NCI-H82 treated with DMSO at 0.1 percent for 48 hours (cell line): ENCODE results near the gene C10orf62.
"Not testable (repeated sequence)": the region's sequence is repeated elsewhere in the genome, so short reads cannot be mapped to it uniquely, and the experiment has no call there.

Source experiments
- DNase-seq: peaks from one replicate; lab custom pipeline; 2025; ENCODE audit not compliant: unreplicated experiment; lab: John Stamatoyannopoulos, UW

Gene C10orf62

GRCh38 chr10:97589479-97589878 lies at the start of gene C10orf62:
C10orf62 (plus strand) TSS chr10:97589721; CDS start chr10:97589898, 177 bp downstream.
- DNase-seq: no peak

GRCh38 chr10:97540669-97541500 lies 48.6 kb upstream of the C10orf62 start:
- DNase-seq: no peak

GRCh38 chr10:97542169-97543024 lies 47.1 kb upstream of the C10orf62 start:
- DNase-seq: peak; percentile 18

- no peak for DNase-seq
Measured at GRCh38 chr10:97543025-97543546, 46.4 kb upstream of the C10orf62 start.

- no peak for DNase-seq
Measured at GRCh38 chr10:97546456-97547270, 42.9 kb upstream of the C10orf62 start.

GRCh38 chr10:97547271-97547600 lies 42.3 kb upstream of the C10orf62 start:
- DNase-seq: no peak

GRCh38 chr10:97547962-97548361 lies 41.6 kb upstream of the C10orf62 start:
- DNase-seq: no peak

- DNase-seq: no peak
Measured at GRCh38 chr10:97548828-97549455, 40.6 kb upstream of the C10orf62 start.

GRCh38 chr10:97549587-97550322 lies 39.8 kb upstream of the C10orf62 start:
- no peak for DNase-seq

GRCh38 chr10:97550336-97551149 lies 39.0 kb upstream of the C10orf62 start:
- DNase-seq: no peak

- no peak for DNase-seq
Measured at GRCh38 chr10:97551271-97551670, 38.2 kb upstream of the C10orf62 start.

GRCh38 chr10:97553575-97554031 lies 35.9 kb upstream of the C10orf62 start:
- DNase-seq: peak; percentile 31

- not testable (repeated sequence) for DNase-seq
Measured at GRCh38 chr10:97554336-97554735, 35.2 kb upstream of the C10orf62 start.

- DNase-seq: not testable (repeated sequence)
Measured at GRCh38 chr10:97555541-97555940, 34.0 kb upstream of the C10orf62 start.

GRCh38 chr10:97560731-97561381 lies 28.7 kb upstream of the C10orf62 start:
- DNase-seq: not testable (repeated sequence)

GRCh38 chr10:97561386-97562077 lies 28.0 kb upstream of the C10orf62 start:
- not testable (repeated sequence) for DNase-seq

- not testable (repeated sequence) for DNase-seq
Measured at GRCh38 chr10:97562329-97562728, 27.2 kb upstream of the C10orf62 start.

GRCh38 chr10:97563337-97563736 lies 26.2 kb upstream of the C10orf62 start:
- DNase-seq: no peak
